ENCODE results near the gene GNAI2. TPM values are rescaled to one million over a fixed set of nuclear protein-coding genes. Genes with fewer than 3 reads are reported as not detected.

The GNAI2 gene
- total RNA-seq, 1 experiment from 2014 or later: 62.0 TPM

DNA sequence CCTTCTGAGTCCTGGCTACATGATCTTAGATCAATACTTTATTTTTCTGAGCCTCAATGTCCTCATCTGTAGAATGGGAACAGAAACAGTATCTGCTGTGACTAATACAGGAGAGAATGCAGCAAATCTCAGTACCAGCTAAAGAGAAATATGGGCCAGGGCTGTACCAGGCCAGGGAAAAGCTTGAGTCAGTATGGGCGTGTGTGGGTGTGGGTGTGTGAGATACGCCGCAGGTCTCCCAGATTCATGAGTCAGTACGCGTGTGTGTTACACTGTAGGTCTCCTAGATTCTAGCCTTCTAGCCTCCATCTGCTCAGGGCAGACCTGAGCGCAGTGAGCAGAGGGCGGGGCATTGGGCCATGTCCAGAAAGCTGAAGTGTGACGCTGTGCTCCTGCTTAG is 15.2 kb downstream of the GNAI2 start:
- Mint-ChIP-seq H3K36me3 (ENCODE audit: insufficient read depth, unreplicated experiment) (peaks cover 12% of the 10 kb centered on the region), H3K4me1 (ENCODE audit: low read depth, unreplicated experiment) (no peaks in the 10 kb centered on the region), H3K27ac (ENCODE audit: unreplicated experiment) (no peak overlapping the region), H3K4me3 (ENCODE audit: unreplicated experiment) (no peak overlapping the region), H3K9me3 (ENCODE audit: unreplicated experiment) (no peaks in the 10 kb centered on the region), H3K27me3 (ENCODE audit: insufficient read depth, unreplicated experiment) (no peaks in the 10 kb centered on the region)
- H3K36me3 ChIP-seq (ENCODE audit: control insufficient read depth, insufficient read depth, low read length): peaks cover under 1% of the 10 kb centered on the region
- intact Hi-C loops (cut with micrococcal nuclease; ENCODE audit: unreplicated experiment): no loop called here
- ChIA-PET POLR2A (no interaction called here), CTCF (no interaction called here)
- no TSS peak for BruUV-seq (replicated peaks)
- H3K9me3 ChIP-seq: no peaks in the 10 kb centered on the region
- no peak for DNase-seq
- no peak overlapping the region for H3K4me3 ChIP-seq (ENCODE audit: low read depth, low read length)
- peaks cover 2% of the 10 kb centered on the region; the same call in 1 of the 2 replicates for H3K4me1 ChIP-seq
- TF ChIP-seq, protein P1, sequence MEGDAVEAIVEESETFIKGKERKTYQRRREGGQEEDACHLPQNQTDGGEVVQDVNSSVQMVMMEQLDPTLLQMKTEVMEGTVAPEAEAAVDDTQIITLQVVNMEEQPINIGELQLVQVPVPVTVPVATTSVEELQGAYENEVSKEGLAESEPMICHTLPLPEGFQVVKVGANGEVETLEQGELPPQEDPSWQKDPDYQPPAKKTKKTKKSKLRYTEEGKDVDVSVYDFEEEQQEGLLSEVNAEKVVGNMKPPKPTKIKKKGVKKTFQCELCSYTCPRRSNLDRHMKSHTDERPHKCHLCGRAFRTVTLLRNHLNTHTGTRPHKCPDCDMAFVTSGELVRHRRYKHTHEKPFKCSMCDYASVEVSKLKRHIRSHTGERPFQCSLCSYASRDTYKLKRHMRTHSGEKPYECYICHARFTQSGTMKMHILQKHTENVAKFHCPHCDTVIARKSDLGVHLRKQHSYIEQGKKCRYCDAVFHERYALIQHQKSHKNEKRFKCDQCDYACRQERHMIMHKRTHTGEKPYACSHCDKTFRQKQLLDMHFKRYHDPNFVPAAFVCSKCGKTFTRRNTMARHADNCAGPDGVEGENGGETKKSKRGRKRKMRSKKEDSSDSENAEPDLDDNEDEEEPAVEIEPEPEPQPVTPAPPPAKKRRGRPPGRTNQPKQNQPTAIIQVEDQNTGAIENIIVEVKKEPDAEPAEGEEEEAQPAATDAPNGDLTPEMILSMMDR (IDR thresholded peaks at IDR 0.05; ENCODE audit: insufficient read depth in 1 of 2, low read depth in 1 of 2, low read length in 1 of 2, severe bottlenecking in 1 of 2, unreplicated experiment in 1 of 2): no peak
- no peaks in the 10 kb centered on the region for H3K27me3 ChIP-seq (replicated peaks; ENCODE audit: control insufficient read depth, insufficient read depth, low read length)

DNA sequence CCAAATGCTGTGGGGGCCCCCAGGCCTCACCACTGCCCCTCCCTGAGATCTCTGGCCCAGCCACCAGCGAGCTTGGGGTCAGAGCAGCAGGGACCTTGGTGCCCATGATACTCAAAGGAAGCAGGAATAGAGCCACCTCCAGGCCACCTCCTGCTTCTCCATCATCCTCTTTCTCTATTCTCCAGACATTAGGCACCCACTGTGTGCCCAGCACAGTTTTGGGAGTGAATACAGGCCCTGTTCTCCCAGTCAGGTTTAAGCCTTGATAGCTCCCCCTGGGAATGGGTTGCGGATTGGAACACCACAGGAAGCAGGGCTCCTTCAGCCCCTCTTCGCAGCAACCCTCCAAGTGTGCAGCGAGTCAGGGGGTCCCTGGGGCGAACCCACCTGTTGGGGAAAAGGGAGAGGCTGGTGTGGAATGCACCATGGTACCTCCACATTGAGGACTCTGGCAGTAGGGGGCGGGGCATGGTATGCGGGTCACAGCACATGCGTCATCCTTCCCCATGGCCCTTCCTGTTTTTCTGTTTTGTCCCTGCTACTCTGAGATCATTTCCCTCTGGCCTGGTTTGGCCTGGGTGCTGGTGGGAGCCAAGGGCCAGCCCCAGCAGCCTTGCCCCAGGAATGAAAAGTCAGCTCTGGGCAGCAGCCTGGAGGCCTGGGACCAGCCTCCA is 18.7 kb downstream of the GNAI2 start:
- H3K4me1 ChIP-seq: peaks cover 2% of the 10 kb centered on the region
- H3K36me3 ChIP-seq (ENCODE audit: control insufficient read depth, insufficient read depth, low read length): peaks cover 5% of the 10 kb centered on the region
- no peak for DNase-seq
- Mint-ChIP-seq H3K9me3 (ENCODE audit: unreplicated experiment) (no peaks in the 10 kb centered on the region), H3K4me1 (ENCODE audit: low read depth, unreplicated experiment) (no peaks in the 10 kb centered on the region), H3K36me3 (ENCODE audit: insufficient read depth, unreplicated experiment) (peaks cover 25% of the 10 kb centered on the region), H3K27ac (ENCODE audit: unreplicated experiment) (no peak overlapping the region), H3K4me3 (ENCODE audit: unreplicated experiment) (no peak overlapping the region), H3K27me3 (ENCODE audit: insufficient read depth, unreplicated experiment) (no peaks in the 10 kb centered on the region)
- TF ChIP-seq, protein P1 (IDR thresholded peaks at IDR 0.05; ENCODE audit: insufficient read depth in 1 of 2, low read depth in 1 of 2, low read length in 1 of 2, severe bottlenecking in 1 of 2, unreplicated experiment in 1 of 2): no peak
- BruUV-seq (replicated peaks): no TSS peak
- CTCF ChIA-PET: interaction anchor here (1.9 kb wide), 1 partner anchor 8 kb away, joined by 5 read pairs; no protein-coding TSS in a partner anchor
- no peaks in the 10 kb centered on the region for H3K27me3 ChIP-seq (replicated peaks; ENCODE audit: control insufficient read depth, insufficient read depth, low read length)
- H3K9me3 ChIP-seq: no peaks in the 10 kb centered on the region
- intact Hi-C loops (cut with micrococcal nuclease; ENCODE audit: unreplicated experiment): no loop called here
- no peak overlapping the region for H3K4me3 ChIP-seq (ENCODE audit: low read depth, low read length)
- POLR2A ChIA-PET: no interaction called here

- peaks cover 5% of the 10 kb centered on the region for H3K36me3 ChIP-seq (ENCODE audit: control insufficient read depth, insufficient read depth, low read length)
- H3K27ac Mint-ChIP-seq (ENCODE audit: unreplicated experiment): no peak overlapping the region
- H3K9me3 ChIP-seq: no peaks in the 10 kb centered on the region
- POLR2A ChIA-PET: interaction anchor here (1.1 kb wide), 1 partner anchor 20 kb away, joined by 9 read pairs; the partner anchor contains the start of gene GNAI2
- H3K4me1 Mint-ChIP-seq (ENCODE audit: low read depth, unreplicated experiment): no peaks in the 10 kb centered on the region
- H3K9me3 Mint-ChIP-seq (ENCODE audit: unreplicated experiment): no peaks in the 10 kb centered on the region
- CTCF ChIA-PET: interaction anchor here (1.9 kb wide), 1 partner anchor 9 kb away, joined by 5 read pairs; no protein-coding TSS in a partner anchor
- H3K4me3 ChIP-seq (ENCODE audit: low read depth, low read length): no peak overlapping the region
- H3K27me3 ChIP-seq (replicated peaks; ENCODE audit: control insufficient read depth, insufficient read depth, low read length): no peaks in the 10 kb centered on the region
- H3K27me3 Mint-ChIP-seq (ENCODE audit: insufficient read depth, unreplicated experiment): no peaks in the 10 kb centered on the region
- intact Hi-C loops (cut with micrococcal nuclease; ENCODE audit: unreplicated experiment): no loop called here
- H3K36me3 Mint-ChIP-seq (ENCODE audit: insufficient read depth, unreplicated experiment): peaks cover 29% of the 10 kb centered on the region
- no peak for DNase-seq
- TF ChIP-seq, protein P1 (IDR thresholded peaks at IDR 0.05; ENCODE audit: insufficient read depth in 1 of 2, low read depth in 1 of 2, low read length in 1 of 2, severe bottlenecking in 1 of 2, unreplicated experiment in 1 of 2): no peak
- H3K4me1 ChIP-seq: peaks cover 4% of the 10 kb centered on the region
- BruUV-seq (replicated peaks): no TSS peak
- H3K4me3 Mint-ChIP-seq (ENCODE audit: unreplicated experiment): no peak overlapping the region
Observed at GRCh38 chr3:50255251-50255615, 19.2 kb downstream of the GNAI2 start.
